Astrocyte of the spinal cord (primary cell): ENCODE results near the gene RGS10.

Experiments
- DNase-seq: peaks from one replicate; pipeline ENCODE4 v3.0.0; 2011; ENCODE audit warnings: low read depth, low spot score
- H3K4me3 ChIP-seq: 2 replicates; pipeline ENCODE4 v1.5.1; 2011; ENCODE audit warnings: low read depth, mild to moderate bottlenecking, low read length, moderate library complexity
- in situ Hi-C: cut with HindIII; loops from 2 replicates; pipeline ENCODE4 v1.10.0; 2017; ENCODE audit warnings: low sequenced_read_pairs
- TF ChIP-seq, protein P1 (sequence below): IDR thresholded peaks from 2 replicates; pipeline ENCODE4 v1.5.1; 2012; ENCODE audit warnings: low read depth, mild to moderate bottlenecking, low read length, inconsistent platforms

The RGS10 gene

DNA sequence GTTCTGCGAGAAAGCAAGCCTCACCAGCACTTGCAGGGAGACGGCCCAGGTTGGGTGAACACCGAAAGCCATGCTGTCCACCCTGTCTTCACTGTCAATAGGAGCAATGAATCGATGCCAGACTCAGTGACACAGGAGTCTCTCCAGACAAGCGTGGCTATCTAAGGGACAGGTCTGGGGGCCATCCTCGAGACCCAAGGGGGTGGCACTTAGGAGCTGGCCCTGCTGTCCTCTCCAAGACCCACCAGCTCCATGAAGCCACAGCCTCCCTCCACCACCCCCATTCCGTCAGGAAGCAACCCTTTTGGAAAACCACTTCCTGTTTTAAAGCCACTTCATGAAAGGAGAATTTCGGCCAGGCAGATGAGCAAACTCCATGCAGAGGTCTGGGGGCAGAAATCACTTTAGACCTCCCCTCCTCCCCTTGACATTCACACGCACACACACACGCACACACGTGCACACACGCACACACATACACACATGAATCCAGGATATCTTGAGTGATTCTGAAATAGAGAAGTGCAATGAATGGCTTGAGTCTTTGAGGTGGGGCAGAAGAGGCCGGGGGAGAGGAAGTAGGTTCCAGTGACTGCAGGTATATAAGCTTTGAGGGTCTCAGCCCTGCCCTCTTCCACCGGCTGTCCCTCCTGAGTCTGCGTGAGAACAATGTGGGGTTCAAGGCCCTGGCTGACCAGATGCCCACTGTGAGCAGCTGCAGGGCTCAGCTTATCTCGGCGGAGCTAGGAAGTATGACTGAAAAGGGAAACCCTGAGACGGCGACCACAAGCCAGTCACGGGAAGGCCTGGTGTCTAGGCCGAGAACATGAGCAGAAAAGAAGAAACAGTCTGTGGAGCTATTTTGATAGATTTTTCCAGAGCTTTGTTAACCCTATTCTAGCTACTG, 25.0 kb downstream of the RGS10 start:
- DNase-seq: peak; percentile 34
- no peak overlapping the region for H3K4me3 ChIP-seq
- TF ChIP-seq, protein P1, sequence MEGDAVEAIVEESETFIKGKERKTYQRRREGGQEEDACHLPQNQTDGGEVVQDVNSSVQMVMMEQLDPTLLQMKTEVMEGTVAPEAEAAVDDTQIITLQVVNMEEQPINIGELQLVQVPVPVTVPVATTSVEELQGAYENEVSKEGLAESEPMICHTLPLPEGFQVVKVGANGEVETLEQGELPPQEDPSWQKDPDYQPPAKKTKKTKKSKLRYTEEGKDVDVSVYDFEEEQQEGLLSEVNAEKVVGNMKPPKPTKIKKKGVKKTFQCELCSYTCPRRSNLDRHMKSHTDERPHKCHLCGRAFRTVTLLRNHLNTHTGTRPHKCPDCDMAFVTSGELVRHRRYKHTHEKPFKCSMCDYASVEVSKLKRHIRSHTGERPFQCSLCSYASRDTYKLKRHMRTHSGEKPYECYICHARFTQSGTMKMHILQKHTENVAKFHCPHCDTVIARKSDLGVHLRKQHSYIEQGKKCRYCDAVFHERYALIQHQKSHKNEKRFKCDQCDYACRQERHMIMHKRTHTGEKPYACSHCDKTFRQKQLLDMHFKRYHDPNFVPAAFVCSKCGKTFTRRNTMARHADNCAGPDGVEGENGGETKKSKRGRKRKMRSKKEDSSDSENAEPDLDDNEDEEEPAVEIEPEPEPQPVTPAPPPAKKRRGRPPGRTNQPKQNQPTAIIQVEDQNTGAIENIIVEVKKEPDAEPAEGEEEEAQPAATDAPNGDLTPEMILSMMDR: no peak
- in situ Hi-C loops: no loop called here

DNA sequence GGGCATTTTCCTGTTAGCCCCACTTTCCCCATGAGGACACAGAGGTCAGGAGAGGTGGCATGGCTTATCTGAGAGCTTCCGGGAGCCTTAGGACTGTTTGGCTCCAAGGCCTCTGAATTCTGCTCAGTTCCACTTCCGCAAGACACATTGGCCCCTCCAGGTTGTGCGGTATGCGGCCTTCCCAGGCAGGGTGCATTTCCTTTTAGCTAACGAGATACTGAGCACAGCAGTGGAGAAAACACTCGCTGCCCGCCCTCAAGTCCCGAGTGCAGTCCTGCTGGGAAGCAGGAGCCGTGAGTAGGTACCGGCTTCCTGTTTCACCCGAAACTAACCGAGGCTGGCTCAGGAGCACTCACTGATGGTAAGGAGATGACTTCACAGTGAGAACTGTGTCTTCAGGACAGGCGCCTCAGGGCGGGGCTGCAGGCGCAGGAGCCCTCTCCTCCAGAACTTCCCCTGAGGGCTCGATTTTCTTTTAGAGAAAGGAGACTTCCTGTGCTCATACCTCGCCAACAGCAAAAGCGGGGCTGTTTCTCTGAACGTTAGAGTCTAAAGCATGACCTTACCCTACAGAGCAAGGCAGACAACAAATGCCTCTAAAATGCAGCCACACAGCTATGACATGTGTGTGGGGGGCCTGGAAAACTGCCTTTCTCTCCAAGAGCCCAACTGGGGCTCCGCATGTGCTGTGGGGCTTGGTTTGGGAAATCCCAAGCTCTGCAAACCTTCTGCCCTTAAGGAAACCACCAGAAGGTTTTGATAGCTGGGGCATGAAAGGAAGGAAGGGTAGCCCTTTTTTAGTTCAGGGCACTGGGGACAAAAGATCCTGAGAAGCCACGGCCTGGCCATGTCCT, 25.9 kb downstream of the RGS10 start:
- no peak overlapping the region for H3K4me3 ChIP-seq
- peak; percentile 30 for DNase-seq
- TF ChIP-seq, protein P1: no peak
- in situ Hi-C loops: no loop called here

DNA sequence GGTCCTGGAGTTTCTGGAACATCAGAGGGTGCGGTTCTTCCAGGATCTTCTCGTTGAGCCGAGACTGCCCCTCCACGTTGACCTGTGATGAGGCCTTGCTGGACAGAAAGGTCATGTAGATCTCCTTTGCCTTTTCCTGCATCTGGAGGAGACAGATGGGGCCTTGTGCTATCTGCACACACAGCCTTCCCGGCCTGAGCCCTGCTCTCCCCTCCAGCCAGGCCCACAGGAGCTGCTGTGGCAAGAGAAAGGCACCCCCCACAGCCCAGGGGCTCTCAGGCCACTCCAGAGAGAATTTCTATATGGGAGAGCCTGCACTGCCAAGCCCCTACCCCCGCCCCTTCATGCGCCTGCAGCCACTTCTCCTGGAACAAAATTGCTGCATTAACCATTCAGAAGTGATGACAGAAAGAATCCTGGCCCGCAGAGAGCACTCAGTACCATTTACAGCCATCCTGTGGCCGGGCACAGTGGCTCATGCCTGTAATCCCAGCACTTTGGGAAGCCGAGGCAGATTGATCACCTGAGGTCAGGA, 26.9 kb downstream of the RGS10 start:
- no peak for DNase-seq
- TF ChIP-seq, protein P1: no peak
- H3K4me3 ChIP-seq: no peak overlapping the region
- in situ Hi-C loops: no loop called here

DNA sequence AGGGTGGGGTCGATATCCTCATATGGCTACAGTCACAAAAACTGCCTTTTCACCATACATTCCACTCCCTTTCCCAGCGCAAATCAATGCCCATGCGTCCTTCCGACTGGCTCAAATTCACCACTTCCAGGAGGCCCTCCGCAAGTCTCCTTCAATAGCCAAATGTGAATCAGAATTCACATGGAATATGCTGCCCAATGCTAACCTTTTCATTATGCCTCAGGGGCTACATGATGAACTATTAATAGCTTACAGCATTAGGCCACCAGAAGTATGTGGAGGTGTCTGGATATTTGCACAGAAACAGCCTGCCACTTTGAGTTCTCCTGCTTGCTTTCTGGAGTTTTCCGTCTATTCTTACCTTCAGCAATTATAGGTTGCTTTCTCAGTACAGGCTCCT, 27.7 kb downstream of the RGS10 start:
- in situ Hi-C loops: no loop called here

DNA sequence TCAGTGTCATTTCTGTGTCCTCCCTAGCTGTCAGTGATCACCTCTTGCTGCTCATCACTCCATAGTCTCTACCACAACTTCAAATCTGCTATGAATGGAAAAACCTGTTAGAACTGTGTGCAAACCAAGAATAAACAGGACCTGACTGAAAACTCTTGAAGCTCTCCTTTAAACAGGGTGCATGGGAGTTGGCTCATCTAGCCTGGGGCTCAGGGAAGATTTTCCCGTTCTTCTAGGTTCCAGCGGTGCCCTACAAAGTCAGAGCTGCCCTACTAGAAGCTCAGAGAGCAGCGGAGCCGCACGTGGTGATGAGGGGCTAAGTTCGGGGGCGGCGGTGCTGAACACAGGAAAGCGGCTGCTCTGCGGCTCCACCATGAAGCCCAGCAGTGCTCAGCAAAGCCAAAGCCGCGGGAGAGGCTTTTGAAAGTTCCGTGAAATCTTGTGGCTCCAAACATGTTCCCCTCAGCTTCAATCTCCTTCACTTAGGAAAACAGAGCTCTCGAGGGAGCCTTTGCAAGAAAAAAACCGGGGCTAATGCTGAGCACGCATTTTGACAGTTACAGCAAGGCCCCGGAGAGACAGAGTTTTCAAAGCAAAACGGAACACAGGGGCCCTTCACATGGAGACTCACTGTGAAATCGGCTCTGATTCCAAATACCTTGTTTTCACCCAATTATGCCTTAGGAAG, 30.5 kb downstream of the RGS10 start:
- DNase-seq: no peak
- in situ Hi-C loops: no loop called here
- H3K4me3 ChIP-seq: no peak overlapping the region
- TF ChIP-seq, protein P1: no peak

More for the DNA sequence above, 27.7 kb downstream of the RGS10 start:
- no peak for DNase-seq
- TF ChIP-seq, protein P1: no peak
- H3K4me3 ChIP-seq: no peak overlapping the region

DNA sequence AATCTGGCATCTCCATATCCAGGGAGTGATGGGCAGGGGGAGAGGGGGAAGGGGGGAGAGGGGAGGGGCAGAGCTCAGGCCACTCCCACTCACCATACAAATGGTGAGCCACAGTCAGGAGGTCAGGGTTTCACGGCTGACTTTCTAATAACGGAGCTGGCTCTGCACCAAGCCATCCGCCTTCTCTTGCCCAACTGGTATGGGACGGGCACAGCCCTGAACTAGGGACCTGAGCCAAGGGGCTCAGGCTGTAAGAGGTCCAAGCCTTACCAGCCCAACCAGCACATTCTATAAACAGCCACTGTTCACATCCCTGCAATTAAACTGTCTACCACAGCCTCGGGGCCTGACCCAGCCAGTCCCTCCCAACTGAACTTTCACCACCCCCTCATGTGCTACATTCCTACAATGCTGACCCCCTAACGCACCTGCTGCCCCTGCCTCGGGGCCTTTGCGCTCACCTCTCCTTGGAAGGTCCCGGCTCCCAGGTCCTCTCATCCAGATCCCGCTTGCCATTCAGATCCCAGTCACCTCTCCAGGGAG, 32.5 kb downstream of the RGS10 start:
- H3K4me3 ChIP-seq: no peak overlapping the region
- no peak for DNase-seq
- TF ChIP-seq, protein P1: no peak
- in situ Hi-C loops: no loop called here
